HG03066 (cell line): ENCODE measurements around the gene NSMCE4A.
"Not testable (repeated sequence)": the region's sequence is repeated elsewhere in the genome, so short reads cannot be mapped to it uniquely, and the experiment has no call there.

ENCODE experiments used
- ATAC-seq: cut with Tn5 transposase; IDR thresholded peaks from one replicate; pipeline ENCODE4 v1.9.1; 2021; ENCODE audit warnings: low read depth; ENCODE audit not compliant: unreplicated experiment

The NSMCE4A gene

GRCh38 chr10:121942749-121943416 lies 32.1 kb downstream of the NSMCE4A start:
- ATAC-seq, result no peak

GRCh38 chr10:121941532-121941931 lies 33.5 kb downstream of the NSMCE4A start:
- no peak for ATAC-seq

- ATAC-seq, result no peak
Measured at GRCh38 chr10:121936295-121936694, 38.7 kb downstream of the NSMCE4A start.

GRCh38 chr10:121935702-121936101 lies 39.3 kb downstream of the NSMCE4A start:
- ATAC-seq, result no peak

- ATAC-seq, result not testable (repeated sequence)
Measured at GRCh38 chr10:121930268-121931085, 44.5 kb downstream of the NSMCE4A start.

GRCh38 chr10:121929585-121930267 lies 45.3 kb downstream of the NSMCE4A start:
- ATAC-seq, result not testable (repeated sequence)

DNA sequence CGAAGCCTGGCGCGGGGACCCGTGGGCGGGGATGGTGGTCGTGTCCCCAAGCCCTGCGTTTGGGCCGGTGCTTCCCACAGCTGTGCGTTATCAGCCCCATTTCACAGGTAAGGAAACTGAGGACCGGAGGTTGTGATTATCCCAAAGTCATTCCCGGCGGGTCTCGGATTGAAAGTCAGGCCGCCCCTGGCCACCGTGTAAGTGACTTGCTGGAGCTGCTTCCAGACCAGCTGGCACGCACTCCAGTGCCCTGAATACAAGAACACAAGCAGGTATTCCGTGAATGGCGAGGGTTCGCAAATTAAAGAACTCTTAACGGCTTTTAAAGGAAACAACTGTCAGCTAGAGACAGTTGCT lies 46.5 kb downstream of the NSMCE4A start:
- ATAC-seq, result peak; percentile 1

DNA sequence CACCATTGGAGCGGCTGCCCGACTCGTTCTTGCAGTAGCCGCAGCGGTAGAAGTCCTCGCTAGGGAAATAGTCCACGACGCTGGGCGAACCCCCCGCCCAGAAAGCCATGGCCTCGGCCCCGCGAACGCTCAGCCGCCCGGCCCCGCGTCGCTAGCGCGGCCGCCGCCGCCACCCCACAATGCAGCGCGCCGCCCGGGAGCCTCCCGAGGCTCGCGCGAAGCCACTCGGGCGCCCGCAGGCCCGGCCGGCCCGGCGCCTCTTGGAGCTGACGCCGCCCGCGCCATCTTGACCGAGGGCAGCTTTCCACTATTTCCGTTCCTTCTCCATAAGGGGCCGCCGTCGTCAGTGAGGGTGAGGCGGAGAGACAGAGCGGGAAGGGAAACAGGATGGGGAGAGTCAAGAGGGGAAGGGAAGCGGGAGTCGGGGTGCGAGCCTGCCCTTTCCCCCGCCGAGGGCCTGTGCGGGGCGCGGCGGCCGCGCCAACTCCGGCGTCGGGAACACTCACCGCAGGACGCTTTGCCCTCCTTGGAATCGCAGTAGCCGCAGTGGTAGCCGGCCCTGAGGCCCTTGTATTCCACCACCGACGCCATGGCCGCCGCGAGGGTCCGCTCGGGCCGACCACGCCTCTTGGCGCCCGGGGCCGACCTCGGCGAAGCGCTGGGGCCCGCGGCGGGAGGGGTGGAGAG lies 47.0 kb downstream of the NSMCE4A start, which contains the start of gene ATE1:
ATE1 (minus strand) TSS at position 191 of the 687 bp plus-strand sequence; CDS start at position 109, 82 bp downstream.
- peak; percentile 85 for ATAC-seq

GRCh38 chr10:121927318-121927840 lies 47.6 kb downstream of the NSMCE4A start:
- peak; percentile 42 for ATAC-seq

DNA sequence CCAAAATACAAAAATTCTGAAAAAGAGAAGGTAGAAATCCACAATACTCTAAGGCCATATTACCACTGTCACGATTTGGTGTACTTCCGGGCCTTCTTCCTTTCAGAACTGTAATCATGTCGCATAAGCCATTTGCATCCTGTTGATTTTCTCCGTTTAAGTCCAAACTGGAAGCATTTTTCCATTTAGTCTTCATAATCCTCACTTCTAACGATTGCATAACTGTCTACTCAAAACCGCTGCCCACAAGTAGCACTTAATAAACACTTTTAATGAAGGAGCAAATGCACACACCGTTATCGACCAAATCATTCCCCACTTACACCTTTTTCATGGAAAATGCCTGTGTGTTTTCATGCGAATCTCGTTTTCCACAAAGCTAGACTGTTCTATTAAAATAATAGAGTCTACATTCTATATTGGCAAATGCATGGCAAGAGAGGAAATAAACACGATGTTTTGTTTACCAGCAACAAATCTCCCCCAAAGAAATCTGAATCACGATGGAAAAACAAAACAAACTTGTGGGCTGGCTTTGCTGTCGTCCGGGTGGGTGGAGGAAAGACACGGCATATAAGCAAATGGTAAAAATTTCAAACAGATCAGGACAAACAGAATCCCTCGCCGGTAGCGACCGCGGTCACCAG lies 48.2 kb downstream of the NSMCE4A start:
- ATAC-seq, result no peak

- ATAC-seq, result no peak
Measured at GRCh38 chr10:121926157-121926556, 48.9 kb downstream of the NSMCE4A start.

DNA sequence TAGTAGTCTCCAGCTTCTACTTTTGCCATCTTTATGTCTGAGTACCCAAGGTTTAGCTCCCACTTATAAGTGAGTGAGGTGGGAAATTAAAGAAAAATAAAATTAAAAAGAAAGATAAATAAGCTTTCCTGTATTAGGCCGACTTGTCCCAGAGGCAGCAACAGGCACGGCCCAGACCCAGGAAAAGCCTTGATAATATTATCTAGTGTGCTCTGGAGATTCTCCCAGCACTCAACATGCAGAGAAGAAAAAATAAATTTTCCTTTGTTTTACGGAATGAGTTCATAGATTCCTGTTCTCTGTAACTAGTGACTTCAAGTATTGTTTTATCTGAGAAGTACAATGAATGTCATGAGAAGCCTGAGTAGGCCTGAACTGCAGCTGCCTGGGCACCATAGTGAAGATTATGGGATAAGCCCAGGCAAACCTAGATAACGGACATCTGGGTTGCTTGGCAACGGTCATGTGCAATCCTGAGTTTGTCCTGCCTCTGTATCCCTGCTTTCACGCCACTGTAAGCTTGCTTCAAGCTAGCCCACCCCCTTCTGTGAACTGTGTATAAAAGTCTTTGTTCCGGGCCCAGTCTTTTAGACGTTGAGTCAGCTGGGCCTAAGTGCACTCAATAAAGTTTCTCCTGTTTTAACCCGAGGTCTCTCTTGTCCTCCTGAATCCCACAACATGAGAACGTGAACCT lies 53.6 kb downstream of the NSMCE4A start:
- no peak for ATAC-seq

DNA sequence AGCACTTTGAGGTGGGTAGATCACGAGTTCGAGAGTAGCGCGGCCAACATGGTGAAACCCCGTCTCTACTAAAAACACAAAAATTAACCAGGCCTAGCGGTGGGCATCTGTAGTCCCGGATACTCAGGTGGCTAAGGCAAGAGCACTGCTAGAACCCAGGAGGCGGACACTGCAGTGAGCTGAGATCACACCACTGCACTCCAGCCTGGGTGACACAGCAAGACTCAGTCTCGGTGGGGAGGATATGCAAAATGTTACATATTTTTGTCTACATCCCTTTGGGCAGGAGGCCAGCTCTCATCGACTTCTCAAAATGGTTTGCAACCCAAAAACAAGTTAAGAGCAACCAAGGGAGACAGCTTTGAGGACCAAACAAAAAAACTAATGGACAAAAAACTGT lies 55.4 kb downstream of the NSMCE4A start:
- no peak for ATAC-seq

DNA sequence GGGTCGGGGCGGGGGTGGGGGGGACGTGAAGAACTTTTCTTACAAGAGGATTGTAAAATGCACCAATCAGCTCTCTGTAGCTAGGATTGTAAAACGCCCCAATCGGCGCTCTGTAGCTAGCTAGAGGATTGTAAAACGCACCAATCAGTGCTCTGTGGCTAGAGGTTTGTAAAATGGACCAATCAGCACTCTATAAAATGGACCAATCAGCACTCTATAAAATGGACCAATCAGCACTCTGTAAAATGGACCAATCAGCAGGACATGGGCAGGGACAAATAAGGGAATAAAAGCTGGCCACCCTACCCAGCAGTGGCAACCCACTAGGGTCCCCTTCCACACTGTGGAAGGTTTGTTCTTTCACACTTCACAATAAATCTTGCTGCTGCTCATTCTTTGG lies 56.2 kb downstream of the NSMCE4A start:
- ATAC-seq, result not testable (repeated sequence)

DNA sequence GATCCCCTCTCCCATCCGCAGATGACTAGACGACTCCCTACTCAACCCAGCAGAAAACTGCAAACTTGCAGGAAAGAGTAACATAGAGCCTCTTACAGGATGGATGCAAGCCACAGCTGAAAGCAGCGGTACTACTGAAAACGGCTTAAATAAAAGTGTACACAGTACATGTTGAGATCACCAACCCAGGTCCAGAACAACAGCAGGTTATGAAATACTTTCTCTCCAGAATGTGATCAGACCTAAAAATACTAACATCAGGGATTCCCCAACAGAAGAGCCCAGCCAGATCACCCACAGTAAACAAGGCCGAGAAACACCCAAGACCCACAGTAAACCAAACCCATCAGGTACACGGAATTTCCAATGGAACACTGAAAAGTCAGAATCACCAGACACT lies 60.4 kb downstream of the NSMCE4A start:
- ATAC-seq, result no peak

DNA sequence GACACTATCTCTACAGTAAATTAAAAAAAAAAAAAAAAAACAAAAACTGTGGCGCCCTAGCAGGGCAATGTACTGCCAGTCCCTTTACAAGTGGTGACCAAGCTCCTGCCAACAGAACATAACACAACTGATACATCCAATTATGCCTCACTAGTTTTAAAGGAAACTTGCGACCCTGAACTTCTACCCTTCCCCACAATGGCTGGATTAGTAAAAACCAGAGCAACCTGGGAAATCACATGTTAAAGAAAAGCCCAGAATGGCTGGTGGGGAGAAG lies 63.7 kb downstream of the NSMCE4A start:
- no peak for ATAC-seq

DNA sequence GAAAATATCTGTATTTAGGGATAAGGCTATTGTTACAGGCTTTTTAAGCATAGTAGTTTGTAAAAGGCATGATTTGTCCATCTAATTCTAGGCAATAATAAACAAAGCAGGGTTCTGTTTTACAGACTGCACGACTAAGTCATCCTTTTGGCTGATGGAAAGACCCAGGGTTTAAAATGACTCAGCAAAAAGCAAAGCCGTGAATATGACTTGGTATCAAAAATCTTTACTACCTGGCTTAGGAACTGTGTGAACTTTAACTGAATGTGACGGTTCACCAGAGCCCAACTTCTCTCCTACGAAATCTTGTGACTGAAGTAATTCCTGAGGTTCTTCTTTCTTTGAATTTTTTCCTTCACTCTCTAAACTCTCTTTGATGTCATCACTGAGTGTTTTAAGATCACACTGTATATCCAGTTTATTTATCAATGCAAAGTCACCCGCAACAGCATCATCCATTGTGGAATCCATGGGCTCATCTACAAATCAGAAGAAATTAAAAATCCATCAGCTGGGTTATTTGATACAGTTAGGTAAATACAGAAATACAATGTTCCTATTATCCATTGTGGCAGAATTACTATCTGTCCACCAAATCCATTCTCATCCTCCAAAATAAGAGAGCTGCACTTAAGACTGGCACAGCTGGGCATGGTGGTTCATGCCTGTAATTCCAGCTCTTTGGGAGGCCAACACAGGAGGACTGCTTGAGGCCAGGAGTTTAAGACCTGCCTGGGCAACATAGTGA lies 64.2 kb downstream of the NSMCE4A start:
- no peak for ATAC-seq
